ENCODE measurements around the gene AHCYL2. TPM values are rescaled to one million over a fixed set of nuclear protein-coding genes. Genes with fewer than 3 reads are reported as not detected.

Gene AHCYL2
- total and polyA plus RNA-seq, 2 of the 8 experiments (the other 6 are each of a cell fraction or from before 2014, with no cell fraction given), result 20.7 to 25.4 TPM

DNA sequence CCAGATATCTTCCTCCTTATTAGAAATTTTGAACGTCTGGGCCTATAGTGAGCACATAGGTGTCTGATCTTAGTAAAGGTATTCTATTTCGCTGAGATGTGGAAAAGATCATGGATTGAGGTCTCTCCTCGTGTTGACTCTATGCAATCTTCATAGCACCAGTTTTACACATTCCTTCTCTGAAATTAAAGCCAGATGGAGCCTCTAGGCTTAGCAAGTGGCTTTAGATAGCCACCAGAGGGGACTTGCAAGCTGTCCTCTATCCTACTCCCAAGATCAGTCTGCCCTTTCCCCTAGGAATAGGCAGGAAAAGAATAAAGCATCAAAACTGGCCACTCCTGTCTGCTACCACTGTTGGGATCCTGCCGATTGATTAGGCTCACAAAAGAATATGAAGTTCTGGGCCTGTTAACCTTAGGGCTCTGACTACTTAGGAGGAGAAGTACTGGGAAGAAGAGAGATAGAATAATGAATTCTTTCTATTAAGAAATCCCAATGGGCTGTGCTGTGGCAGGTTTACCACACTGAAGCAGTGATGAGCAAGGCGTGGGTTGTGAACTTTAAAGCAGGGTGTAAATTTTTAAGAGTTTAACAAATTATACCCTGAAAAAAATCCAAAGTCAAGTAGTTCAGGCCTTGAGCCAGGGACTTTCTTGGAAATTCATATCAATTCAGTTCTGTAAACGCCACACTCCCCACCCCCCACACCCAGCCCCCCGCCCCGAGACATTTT, 207.2 kb downstream of the AHCYL2 start (continued):
- TF ChIP-seq, protein P1, sequence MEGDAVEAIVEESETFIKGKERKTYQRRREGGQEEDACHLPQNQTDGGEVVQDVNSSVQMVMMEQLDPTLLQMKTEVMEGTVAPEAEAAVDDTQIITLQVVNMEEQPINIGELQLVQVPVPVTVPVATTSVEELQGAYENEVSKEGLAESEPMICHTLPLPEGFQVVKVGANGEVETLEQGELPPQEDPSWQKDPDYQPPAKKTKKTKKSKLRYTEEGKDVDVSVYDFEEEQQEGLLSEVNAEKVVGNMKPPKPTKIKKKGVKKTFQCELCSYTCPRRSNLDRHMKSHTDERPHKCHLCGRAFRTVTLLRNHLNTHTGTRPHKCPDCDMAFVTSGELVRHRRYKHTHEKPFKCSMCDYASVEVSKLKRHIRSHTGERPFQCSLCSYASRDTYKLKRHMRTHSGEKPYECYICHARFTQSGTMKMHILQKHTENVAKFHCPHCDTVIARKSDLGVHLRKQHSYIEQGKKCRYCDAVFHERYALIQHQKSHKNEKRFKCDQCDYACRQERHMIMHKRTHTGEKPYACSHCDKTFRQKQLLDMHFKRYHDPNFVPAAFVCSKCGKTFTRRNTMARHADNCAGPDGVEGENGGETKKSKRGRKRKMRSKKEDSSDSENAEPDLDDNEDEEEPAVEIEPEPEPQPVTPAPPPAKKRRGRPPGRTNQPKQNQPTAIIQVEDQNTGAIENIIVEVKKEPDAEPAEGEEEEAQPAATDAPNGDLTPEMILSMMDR (IDR thresholded peaks at IDR 0.05; ENCODE audit: control extremely low read depth in 1 of 3, insufficient read depth in 1 of 3, low read depth in 1 of 3, low read length in 3 of 3), result no peak
- TF ChIP-seq SAP30 (IDR thresholded peaks at IDR 0.05; ENCODE audit: insufficient read depth, insufficient replicate concordance, low read length) (no peak), SUZ12 (IDR thresholded peaks at IDR 0.05; ENCODE audit: low read length) (no peak), JUND (IDR thresholded peaks at IDR 0.05; ENCODE audit: low read length) (no peak), EP300 (IDR thresholded peaks at IDR 0.05; ENCODE audit: borderline replicate concordance in 1 of 2, low read depth in 2 of 2, low read length in 2 of 2) (no peak), RBBP5 (IDR thresholded peaks at IDR 0.05; ENCODE audit: borderline replicate concordance, low read depth, low read length) (no peak), BACH1 (IDR thresholded peaks at IDR 0.05; ENCODE audit: low read length) (no peak), EZH2 (IDR thresholded peaks at IDR 0.05; ENCODE audit: low read depth, low read length, severe bottlenecking) (no peak)
